ENCODE results near the gene UBL4B.

DNA sequence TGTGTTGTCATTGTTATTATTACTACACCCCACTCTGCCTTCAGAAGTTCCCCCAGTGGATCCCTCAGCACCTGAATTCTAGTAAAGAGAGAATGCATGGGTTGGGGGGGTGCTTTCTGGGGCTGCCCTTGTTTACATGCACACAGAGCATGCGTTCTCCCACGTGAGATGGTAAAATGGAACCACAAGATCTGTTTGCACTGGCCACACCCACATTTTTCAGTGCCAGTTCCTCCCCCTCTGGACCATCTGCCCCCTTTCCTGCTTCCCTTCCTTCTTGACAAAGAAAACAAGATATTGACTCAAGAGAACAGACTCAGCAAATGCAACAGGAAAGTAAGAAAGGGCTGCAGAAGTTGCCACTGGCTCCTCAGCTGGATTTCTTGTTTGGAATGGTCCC, 46.9 kb downstream of the UBL4B start:
- no peak for TF ChIP-seq EZH2 (IDR thresholded peaks at IDR 0.05; ENCODE audit: insufficient read depth, poor library complexity, severe bottlenecking)
- TF ChIP-seq EZH2phosphoT487 (IDR thresholded peaks at IDR 0.05; ENCODE audit: insufficient read depth, low read depth): no peak
